BE2C (cell line): ENCODE measurements around the gene ZDHHC16.
A peak's percentile ranks its signal among the peaks of the same experiment; 100 is the strongest.

Source experiments
- DNase-seq: peaks from one replicate; pipeline ENCODE4 v3.0.0-alpha.2; 2020
- H3K27me3 ChIP-seq: fragments of 250-450 bp; sonication (Bioruptor Pico); 2 replicates; pipeline ENCODE4 v1.5.1; 2020; ENCODE audit warnings: mild to moderate bottlenecking
- H3K36me3 ChIP-seq: fragments of 250-450 bp; sonication (Bioruptor Pico); 2 replicates; pipeline ENCODE4 v1.5.1; 2020; ENCODE audit warnings: mild to moderate bottlenecking
- H3K4me1 ChIP-seq: fragments of 250-450 bp; sonication (Bioruptor Pico); 2 replicates; pipeline ENCODE4 v1.5.1; 2020
- H3K4me3 ChIP-seq: 2 replicates; pipeline ENCODE4 v1.5.1; 2011; ENCODE audit warnings: low read depth, low read length
- H3K9me3 ChIP-seq: fragments of 250-450 bp; sonication (Bioruptor Pico); 2 replicates; pipeline ENCODE4 v1.5.1; 2020
- TF ChIP-seq, protein P1 (sequence below): IDR thresholded peaks from 2 replicates; pipeline ENCODE4 v1.5.1; 2012; ENCODE audit warnings: mild to moderate bottlenecking, low read depth, low read length

Gene ZDHHC16

GRCh38 chr10:97445357-97445721, 636 bp upstream of the ZDHHC16 start:
- TF ChIP-seq, protein P1, sequence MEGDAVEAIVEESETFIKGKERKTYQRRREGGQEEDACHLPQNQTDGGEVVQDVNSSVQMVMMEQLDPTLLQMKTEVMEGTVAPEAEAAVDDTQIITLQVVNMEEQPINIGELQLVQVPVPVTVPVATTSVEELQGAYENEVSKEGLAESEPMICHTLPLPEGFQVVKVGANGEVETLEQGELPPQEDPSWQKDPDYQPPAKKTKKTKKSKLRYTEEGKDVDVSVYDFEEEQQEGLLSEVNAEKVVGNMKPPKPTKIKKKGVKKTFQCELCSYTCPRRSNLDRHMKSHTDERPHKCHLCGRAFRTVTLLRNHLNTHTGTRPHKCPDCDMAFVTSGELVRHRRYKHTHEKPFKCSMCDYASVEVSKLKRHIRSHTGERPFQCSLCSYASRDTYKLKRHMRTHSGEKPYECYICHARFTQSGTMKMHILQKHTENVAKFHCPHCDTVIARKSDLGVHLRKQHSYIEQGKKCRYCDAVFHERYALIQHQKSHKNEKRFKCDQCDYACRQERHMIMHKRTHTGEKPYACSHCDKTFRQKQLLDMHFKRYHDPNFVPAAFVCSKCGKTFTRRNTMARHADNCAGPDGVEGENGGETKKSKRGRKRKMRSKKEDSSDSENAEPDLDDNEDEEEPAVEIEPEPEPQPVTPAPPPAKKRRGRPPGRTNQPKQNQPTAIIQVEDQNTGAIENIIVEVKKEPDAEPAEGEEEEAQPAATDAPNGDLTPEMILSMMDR, result no peak
- Histone ChIP-seq H3K9me3 (no peaks in the 10 kb centered on the region), H3K36me3 (peaks cover 13% of the 10 kb centered on the region), H3K4me3 (peak overlapping the region; percentile 100), H3K4me1 (no peaks in the 10 kb centered on the region), H3K27me3 (no peaks in the 10 kb centered on the region)
- DNase-seq, result no peak

DNA sequence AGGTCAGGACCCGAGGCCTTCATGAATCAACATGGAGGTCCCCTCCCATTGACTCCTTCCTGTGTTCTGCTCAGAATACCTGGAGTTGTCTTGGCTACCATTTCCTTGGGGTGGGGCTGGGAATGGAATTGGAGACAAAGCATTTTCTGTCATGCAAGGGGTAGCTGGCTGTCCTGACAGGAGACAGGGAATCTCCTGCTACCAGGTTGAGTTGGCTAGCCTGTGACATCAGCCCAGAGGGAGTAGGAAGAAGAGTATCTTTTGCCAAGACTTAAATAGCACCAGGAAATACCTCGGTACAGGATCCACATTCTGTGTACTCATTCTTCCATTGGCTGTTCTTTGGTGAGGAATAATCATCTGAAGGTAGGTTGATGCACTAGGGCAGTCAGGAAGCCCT, 4.9 kb downstream of the ZDHHC16 start:
- H3K9me3 ChIP-seq, result no peaks in the 10 kb centered on the region
- no peak overlapping the region for H3K4me3 ChIP-seq
- DNase-seq, result no peak
- TF ChIP-seq, protein P1, result no peak
- no peaks in the 10 kb centered on the region for H3K27me3 ChIP-seq
- H3K36me3 ChIP-seq, result peaks cover 29% of the 10 kb centered on the region
- H3K4me1 ChIP-seq, result peaks cover 3% of the 10 kb centered on the region; the same call in 1 of the 2 replicates

DNA sequence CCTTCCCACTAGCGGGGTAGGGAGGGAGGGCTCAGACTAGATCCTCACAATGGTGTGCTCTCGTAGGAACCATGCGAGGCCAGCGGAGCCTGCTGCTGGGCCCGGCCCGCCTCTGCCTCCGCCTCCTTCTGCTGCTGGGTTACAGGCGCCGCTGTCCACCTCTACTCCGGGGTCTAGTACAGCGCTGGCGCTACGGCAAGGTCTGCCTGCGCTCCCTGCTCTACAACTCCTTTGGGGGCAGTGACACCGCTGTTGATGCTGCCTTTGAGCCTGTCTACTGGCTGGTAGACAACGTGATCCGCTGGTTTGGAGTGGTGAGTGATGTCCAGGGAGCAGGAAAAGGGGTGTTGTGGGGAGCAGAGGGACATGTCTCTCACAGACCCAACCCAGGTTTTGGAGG, 5.6 kb downstream of the ZDHHC16 start:
- Histone ChIP-seq H3K4me3 (no peak overlapping the region), H3K27me3 (no peaks in the 10 kb centered on the region), H3K9me3 (no peaks in the 10 kb centered on the region), H3K36me3 (peaks cover 37% of the 10 kb centered on the region), H3K4me1 (peaks cover 3% of the 10 kb centered on the region; the same call in 1 of the 2 replicates)
- no peak for DNase-seq
- TF ChIP-seq, protein P1, result no peak

GRCh38 chr10:97452352-97452751, 6.4 kb downstream of the ZDHHC16 start:
- H3K36me3 ChIP-seq, result peaks cover 43% of the 10 kb centered on the region
- no peaks in the 10 kb centered on the region for H3K27me3 ChIP-seq
- TF ChIP-seq, protein P1, result no peak
- H3K4me1 ChIP-seq, result peaks cover 3% of the 10 kb centered on the region; the same call in 1 of the 2 replicates
- H3K4me3 ChIP-seq, result no peak overlapping the region
- no peak for DNase-seq
- H3K9me3 ChIP-seq, result no peaks in the 10 kb centered on the region

DNA sequence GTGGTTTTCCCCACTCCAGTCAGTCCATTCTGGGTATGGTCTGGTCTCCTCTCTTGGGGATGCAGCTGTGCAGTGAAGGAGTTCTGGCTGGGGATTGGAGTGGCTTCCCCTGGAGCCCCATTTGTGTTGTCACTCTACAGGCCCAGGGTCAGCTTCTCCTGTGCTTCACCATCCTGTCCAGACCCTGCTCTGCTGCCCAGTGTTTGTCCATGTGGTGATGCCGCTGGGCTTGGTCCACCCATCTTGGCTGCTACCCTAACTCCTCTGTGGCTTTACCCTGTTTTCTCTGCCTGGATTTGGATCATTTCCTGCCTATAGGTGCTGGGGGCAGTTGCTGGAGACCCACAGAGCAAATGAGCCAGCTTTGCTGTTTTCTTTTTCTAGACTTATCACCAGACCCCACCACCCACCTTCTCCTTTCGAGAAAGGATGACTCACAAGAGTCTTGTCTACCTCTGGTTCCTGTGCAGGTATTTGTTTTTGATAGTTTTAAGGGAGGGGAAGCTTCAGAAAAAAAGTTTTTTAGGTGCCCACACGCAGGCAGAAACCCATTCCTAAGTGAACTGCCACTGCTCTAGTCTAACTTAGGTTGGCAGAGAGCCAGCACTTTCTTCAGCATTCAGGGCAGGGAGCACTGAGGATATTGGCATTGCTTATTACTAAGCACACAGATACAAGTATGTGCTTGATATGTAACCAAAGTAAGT, 8.5 kb downstream of the ZDHHC16 start:
- Histone ChIP-seq H3K36me3 (peaks cover 63% of the 10 kb centered on the region), H3K27me3 (no peaks in the 10 kb centered on the region), H3K4me3 (no peak overlapping the region), H3K4me1 (peaks cover 3% of the 10 kb centered on the region; the same call in 1 of the 2 replicates), H3K9me3 (no peaks in the 10 kb centered on the region)
- DNase-seq, result no peak
- TF ChIP-seq, protein P1, result no peak

DNA sequence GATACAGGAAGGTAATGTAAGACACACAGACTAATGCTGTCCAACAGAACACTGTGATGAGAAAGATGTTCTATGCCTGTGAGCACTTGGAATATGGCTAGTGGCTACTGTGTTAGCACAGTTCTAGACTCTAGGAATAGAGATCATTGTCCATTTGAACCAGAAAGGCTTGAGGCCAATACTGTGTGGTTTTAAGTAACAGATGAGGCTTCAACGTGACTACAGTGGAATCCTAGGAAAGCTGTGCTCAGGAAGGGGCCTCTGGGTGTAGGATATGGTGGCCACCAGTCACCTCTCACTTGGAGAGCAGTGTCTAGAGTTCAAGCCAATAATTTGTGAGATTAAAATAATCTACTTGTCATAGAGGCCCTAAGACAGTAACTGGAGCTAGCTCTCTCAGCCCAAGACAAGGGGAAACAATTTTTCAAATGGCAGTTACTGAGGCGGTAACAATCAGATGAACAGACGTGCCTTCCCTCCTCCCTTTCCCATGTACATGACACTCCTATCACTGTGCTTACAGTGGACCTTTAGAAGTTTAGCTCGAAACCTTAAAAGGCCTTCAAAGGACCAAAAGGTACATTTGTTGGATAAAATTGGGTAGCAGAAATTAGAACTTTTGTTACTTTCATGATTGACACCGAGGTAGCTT, 10.2 kb downstream of the ZDHHC16 start:
- TF ChIP-seq, protein P1, result no peak
- Histone ChIP-seq H3K4me3 (no peak overlapping the region), H3K4me1 (peaks cover 3% of the 10 kb centered on the region; the same call in 1 of the 2 replicates), H3K36me3 (peaks cover 77% of the 10 kb centered on the region), H3K27me3 (no peaks in the 10 kb centered on the region; the same call in 1 of the 2 replicates), H3K9me3 (no peaks in the 10 kb centered on the region)
- no peak for DNase-seq
